Thymus (tissue), 11 donors: ENCODE results near the gene ZNF195. TPM values are rescaled to one million over a fixed set of nuclear protein-coding genes. Genes with fewer than 3 reads are reported as not detected.
"Not testable (repeated sequence)": the region's sequence is repeated elsewhere in the genome, so short reads cannot be mapped to it uniquely, and the experiment has no call there.

Experiments used
- DNase-seq, 9 donors: peaks; one replicate each; pipeline ENCODE4 v3.0.0-alpha.2; 2013; ENCODE audit warnings: low spot score in 9 of 9, low read depth in 6 of 9, missing footprints in 1 of 9
- H3K27ac ChIP-seq, 2 donors: one replicate each; pipeline ENCODE4 v1.5.1; 2013; ENCODE audit warnings: control low read depth in 1 of 2, low read depth in 1 of 2, low read length in 1 of 2, mild to moderate bottlenecking in 1 of 2, moderate library complexity in 1 of 2
- H3K27me3 ChIP-seq, 2 donors: one replicate each; pipeline ENCODE4 v1.5.1; 2013; ENCODE audit warnings: low read length in 1 of 2; ENCODE audit not compliant: control insufficient read depth in 2 of 2, insufficient read depth in 1 of 2
- H3K36me3 ChIP-seq, 2 donors: one replicate each; pipeline ENCODE4 v1.5.1; 2013; ENCODE audit warnings: low read length in 1 of 2, mild to moderate bottlenecking in 1 of 2, moderate library complexity in 1 of 2; ENCODE audit not compliant: control insufficient read depth in 2 of 2, insufficient read depth in 2 of 2
- H3K4me1 ChIP-seq, 2 donors: one replicate each; pipeline ENCODE4 v1.5.1; 2013; ENCODE audit warnings: low read length in 2 of 2; ENCODE audit not compliant: control insufficient read depth in 2 of 2, insufficient read depth in 2 of 2
- H3K4me3 ChIP-seq, 2 donors: one replicate each; pipeline ENCODE4 v1.5.1; 2013; ENCODE audit warnings: low read length in 2 of 2, control low read depth in 1 of 2, mild to moderate bottlenecking in 1 of 2
- H3K9me3 ChIP-seq, 2 donors: one replicate each; pipeline ENCODE4 v1.5.1; 2013; ENCODE audit warnings: low read length in 1 of 2, mild to moderate bottlenecking in 1 of 2; ENCODE audit not compliant: control insufficient read depth in 2 of 2, insufficient read depth in 1 of 2
- WGBS: extraction: QIAGEN DNeasy Blood & Tissue Kit; methylation state at CpG from one replicate; pipeline ENCODE4 v1.1.7; 2013; 5-methylcytosine and 5-hydroxymethylcytosine counted together
- polyA plus RNA-seq: library from polyadenylated mRNA; stranded (reverse); fragments of 200-250 nt; gene quantifications from one replicate; pipeline ENCODE4 v1.2.3, GENCODE V29; 2013
- total RNA-seq: library from RNA; stranded (reverse); fragments of 120-200 nt; gene quantifications from one replicate; pipeline ENCODE4 v1.2.4, GENCODE V29; 2013
- donor health status: healthy.

Gene ZNF195
- total and polyA plus RNA-seq, 2 donors: 26.8 to 31.1 TPM

GRCh38 chr11:3394956-3395355 is 16.0 kb upstream of the ZNF195 start:
- not testable (repeated sequence) for H3K36me3 ChIP-seq, H3K9me3 ChIP-seq
- 90% methylated on average over 10 of the region's 10 CpGs for WGBS

GRCh38 chr11:3393450-3393849 is 14.5 kb upstream of the ZNF195 start:
- WGBS: 89% methylated on average over 13 of the region's 13 CpGs
- not testable (repeated sequence) for H3K9me3 ChIP-seq, H3K27ac ChIP-seq, DNase-seq, H3K27me3 ChIP-seq, H3K4me3 ChIP-seq, H3K36me3 ChIP-seq, H3K4me1 ChIP-seq

More at GRCh38 chr11:3394956-3395355, 16.0 kb upstream of the ZNF195 start:
- not testable (repeated sequence) for DNase-seq, H3K27ac ChIP-seq, H3K4me3 ChIP-seq, H3K27me3 ChIP-seq, H3K4me1 ChIP-seq

- Histone ChIP-seq H3K27me3 (no peaks in the 10 kb centered on the region), H3K4me1 (peaks cover under 1 to 4% of the 10 kb centered on the region in 2 donors), H3K27ac (no peak overlapping the region), H3K9me3 (peaks cover 1 to 7% of the 10 kb centered on the region in 2 donors), H3K36me3 (no peaks in the 10 kb centered on the region), H3K4me3 (no peak overlapping the region)
- 92% methylated on average over 5 of the region's 5 CpGs for WGBS
- no peak for DNase-seq
Observed at GRCh38 chr11:3382613-3383285, 3.8 kb upstream of the ZNF195 start.

- Histone ChIP-seq H3K27me3 (no peaks in the 10 kb centered on the region), H3K36me3 (peaks cover 4 to 8% of the 10 kb centered on the region in 2 donors), H3K4me3 (no peak overlapping the region), H3K27ac (no peak overlapping the region), H3K4me1 (peaks cover 8 to 9% of the 10 kb centered on the region in 2 donors), H3K9me3 (peaks cover 1 to 3% of the 10 kb centered on the region in 2 donors)
- no peak for DNase-seq
- WGBS: 91% methylated on average over 5 of the region's 5 CpGs
Observed at GRCh38 chr11:3381794-3382193, 2.8 kb upstream of the ZNF195 start.

GRCh38 chr11:3380706-3381545 is 2.0 kb upstream of the ZNF195 start:
- no peak overlapping the region for H3K27ac ChIP-seq
- peaks cover 0 to 3% of the 10 kb centered on the region in 2 donors for H3K9me3 ChIP-seq
- H3K27me3 ChIP-seq: no peaks in the 10 kb centered on the region
- no peak for DNase-seq
- H3K4me3 ChIP-seq: no peak overlapping the region
- H3K36me3 ChIP-seq: peaks cover 4 to 15% of the 10 kb centered on the region in 2 donors
- peaks cover 8 to 9% of the 10 kb centered on the region in 2 donors for H3K4me1 ChIP-seq
- 92% methylated on average over 12 of the region's 12 CpGs for WGBS

GRCh38 chr11:3375552-3375951 is 3.4 kb downstream of the ZNF195 start:
- Histone ChIP-seq H3K4me1 (peaks cover 8 to 9% of the 10 kb centered on the region in 2 donors), H3K36me3 (peaks cover 35 to 58% of the 10 kb centered on the region in 2 donors), H3K4me3 (no peak overlapping the region), H3K27me3 (no peaks in the 10 kb centered on the region), H3K27ac (no peak overlapping the region), H3K9me3 (peaks cover 0 to 1% of the 10 kb centered on the region in 2 donors)
- WGBS: 97% methylated on average over 4 of the region's 4 CpGs
- no peak for DNase-seq

- Histone ChIP-seq H3K9me3 (peaks cover 7 to 12% of the 10 kb centered on the region in 2 donors), H3K4me3 (no peak overlapping the region), H3K4me1 (no peaks in the 10 kb centered on the region), H3K27me3 (no peaks in the 10 kb centered on the region), H3K36me3 (peaks cover 58 to 81% of the 10 kb centered on the region in 2 donors), H3K27ac (peak overlapping the region; percentile 19 to 64)
- no peak for DNase-seq
- WGBS: 94% methylated on average over 9 of the region's 9 CpGs
Observed at GRCh38 chr11:3370311-3370870, 8.6 kb downstream of the ZNF195 start.

GRCh38 chr11:3369366-3369765 is 9.6 kb downstream of the ZNF195 start:
- Histone ChIP-seq H3K36me3 (peaks cover 49 to 80% of the 10 kb centered on the region in 2 donors), H3K9me3 (peaks cover 6 to 12% of the 10 kb centered on the region in 2 donors)

GRCh38 chr11:3368199-3368598 is 10.7 kb downstream of the ZNF195 start:
- Histone ChIP-seq H3K27me3 (no peaks in the 10 kb centered on the region), H3K4me3 (no peak overlapping the region), H3K4me1 (no peaks in the 10 kb centered on the region), H3K9me3 (peaks cover 7 to 12% of the 10 kb centered on the region in 2 donors), H3K27ac (no peak overlapping the region), H3K36me3 (peaks cover 42 to 75% of the 10 kb centered on the region in 2 donors)
- 96% methylated on average over 3 of the region's 3 CpGs for WGBS
- DNase-seq: no peak

More at GRCh38 chr11:3369366-3369765, 9.6 kb downstream of the ZNF195 start:
- WGBS: 98% methylated on average over 6 of the region's 6 CpGs
- DNase-seq: no peak
- H3K4me1 ChIP-seq: no peaks in the 10 kb centered on the region
- no peak overlapping the region for H3K4me3 ChIP-seq
- no peak overlapping the region for H3K27ac ChIP-seq
- no peaks in the 10 kb centered on the region for H3K27me3 ChIP-seq
